Measurements from ENCODE around the gene CARS2. TPM values are rescaled to one million over a fixed set of nuclear protein-coding genes. Genes with fewer than 3 reads are reported as not detected.

CARS2 gene
- total and polyA plus RNA-seq, 2 of the 8 experiments (the other 6 are each of a cell fraction or from before 2014, with no cell fraction given) = 47.7 to 55.9 TPM

DNA sequence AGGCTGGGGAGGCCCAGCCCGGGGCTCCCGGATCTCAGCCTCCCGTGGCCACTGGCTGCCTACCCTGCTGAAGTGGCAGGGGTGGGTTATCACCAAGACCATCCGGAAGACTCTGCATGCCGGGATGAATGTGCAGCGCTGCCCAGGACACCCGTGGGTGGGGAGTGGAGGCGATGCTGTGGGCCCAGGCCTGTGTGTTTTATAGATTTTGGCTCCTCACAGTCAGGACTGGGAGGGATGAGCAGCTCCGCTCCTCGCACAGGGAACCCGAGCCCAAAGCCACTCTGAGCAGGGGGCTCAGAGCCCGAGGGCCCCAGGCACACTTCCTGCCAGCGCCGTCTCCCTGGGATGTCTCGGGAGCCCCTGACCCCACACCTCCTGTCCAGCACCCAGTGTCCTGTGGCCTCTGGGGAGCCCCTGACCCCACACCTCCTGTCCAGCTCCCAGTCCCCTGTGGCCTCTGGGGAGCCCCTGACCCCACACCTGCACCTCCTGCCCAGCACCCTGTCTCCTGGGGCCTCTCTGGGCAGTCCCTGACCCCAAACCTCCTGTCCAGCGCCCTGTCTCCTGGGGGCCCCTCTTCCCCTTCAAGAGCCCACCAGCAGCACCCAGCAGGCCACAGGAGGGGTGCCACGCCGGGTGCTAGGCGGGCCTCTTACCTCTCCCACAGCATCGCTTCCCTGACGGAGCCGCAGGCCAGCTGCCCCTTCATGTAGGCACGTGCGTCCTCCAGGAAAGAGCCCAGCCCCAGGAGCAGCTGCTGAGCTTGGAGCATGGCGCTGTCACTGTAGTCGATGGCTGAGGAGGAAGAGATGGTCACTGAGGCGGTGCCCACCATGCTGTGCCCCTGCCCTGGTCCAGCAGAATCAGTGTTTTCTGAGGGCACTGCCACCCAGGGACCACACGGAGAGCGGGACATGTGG lies 59.2 kb downstream of the CARS2 start (continued):
- no peak for TF ChIP-seq JUND (IDR thresholded peaks at IDR 0.05; ENCODE audit: low read length)
- no peak for TF ChIP-seq FOSL1 (IDR thresholded peaks at IDR 0.05; ENCODE audit: insufficient read depth, low read depth, low read length)
- TF ChIP-seq, protein P1, sequence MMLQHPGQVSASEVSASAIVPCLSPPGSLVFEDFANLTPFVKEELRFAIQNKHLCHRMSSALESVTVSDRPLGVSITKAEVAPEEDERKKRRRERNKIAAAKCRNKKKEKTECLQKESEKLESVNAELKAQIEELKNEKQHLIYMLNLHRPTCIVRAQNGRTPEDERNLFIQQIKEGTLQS (IDR thresholded peaks at IDR 0.05; ENCODE audit: insufficient read depth, low read depth, low read length) = no peak
- no peak for TF ChIP-seq CHD2 (IDR thresholded peaks at IDR 0.05; ENCODE audit: low read length)
- no peak for TF ChIP-seq POU5F1 (IDR thresholded peaks at IDR 0.05; ENCODE audit: low read depth, low read length)
- no peak for TF ChIP-seq KDM1A (IDR thresholded peaks at IDR 0.05; ENCODE audit: borderline replicate concordance, low read length)
- no peak for TF ChIP-seq RFX5 (IDR thresholded peaks at IDR 0.05; ENCODE audit: borderline replicate concordance, low read depth, low read length)
- TF ChIP-seq SRF (IDR thresholded peaks at IDR 0.05; ENCODE audit: low read depth, low read length) = no peak

Data from H1 (cell line).